ENCODE results near the gene LRRC3.

LRRC3 gene

DNA sequence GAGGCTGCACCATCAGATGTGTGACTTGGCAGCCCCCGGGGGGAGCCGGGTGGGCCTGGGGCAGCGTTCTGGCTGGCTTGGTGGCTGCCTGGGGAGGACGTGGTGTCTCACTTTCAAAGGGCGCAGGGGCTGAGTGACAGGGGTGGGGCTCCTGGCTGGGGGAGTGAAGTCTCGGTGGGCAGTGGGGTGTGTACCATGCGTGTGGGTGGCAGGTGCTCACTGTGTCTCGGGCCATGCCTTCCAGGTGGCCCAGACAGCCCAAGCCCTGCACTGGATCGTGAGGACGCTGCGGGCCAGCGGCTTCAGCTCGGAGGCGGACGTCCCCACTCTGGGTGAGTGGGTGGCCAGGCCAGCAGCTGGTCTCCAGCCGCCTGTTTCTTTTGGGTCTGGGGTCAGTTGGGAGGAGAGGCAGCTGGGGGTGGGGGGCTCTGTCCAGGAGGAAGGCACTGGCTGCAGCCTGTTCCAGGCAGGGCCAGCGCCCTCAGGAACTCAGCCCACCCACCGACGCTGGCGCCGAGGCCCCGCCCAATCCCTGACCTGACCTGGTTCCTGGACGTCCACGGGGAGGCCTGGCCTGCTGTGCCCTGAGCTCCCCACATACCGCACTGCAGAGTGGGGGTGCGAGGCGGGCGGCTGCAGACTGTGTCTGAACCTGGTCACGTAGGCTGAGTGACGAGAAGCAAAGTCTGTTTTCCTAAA, 30.6 kb upstream of the LRRC3 start:
- TF ChIP-seq, protein P1, sequence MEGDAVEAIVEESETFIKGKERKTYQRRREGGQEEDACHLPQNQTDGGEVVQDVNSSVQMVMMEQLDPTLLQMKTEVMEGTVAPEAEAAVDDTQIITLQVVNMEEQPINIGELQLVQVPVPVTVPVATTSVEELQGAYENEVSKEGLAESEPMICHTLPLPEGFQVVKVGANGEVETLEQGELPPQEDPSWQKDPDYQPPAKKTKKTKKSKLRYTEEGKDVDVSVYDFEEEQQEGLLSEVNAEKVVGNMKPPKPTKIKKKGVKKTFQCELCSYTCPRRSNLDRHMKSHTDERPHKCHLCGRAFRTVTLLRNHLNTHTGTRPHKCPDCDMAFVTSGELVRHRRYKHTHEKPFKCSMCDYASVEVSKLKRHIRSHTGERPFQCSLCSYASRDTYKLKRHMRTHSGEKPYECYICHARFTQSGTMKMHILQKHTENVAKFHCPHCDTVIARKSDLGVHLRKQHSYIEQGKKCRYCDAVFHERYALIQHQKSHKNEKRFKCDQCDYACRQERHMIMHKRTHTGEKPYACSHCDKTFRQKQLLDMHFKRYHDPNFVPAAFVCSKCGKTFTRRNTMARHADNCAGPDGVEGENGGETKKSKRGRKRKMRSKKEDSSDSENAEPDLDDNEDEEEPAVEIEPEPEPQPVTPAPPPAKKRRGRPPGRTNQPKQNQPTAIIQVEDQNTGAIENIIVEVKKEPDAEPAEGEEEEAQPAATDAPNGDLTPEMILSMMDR (IDR thresholded peaks at IDR 0.05; ENCODE audit: borderline replicate concordance, control extremely low read depth, extremely low read depth, insufficient read depth, missing control alignments) = no peak
- in situ Hi-C loops (cut with MboI; ENCODE audit: low sequenced_read_pairs, unreplicated experiment) = no loop called here
- DNase-seq (ENCODE audit: low spot score) = no peak

DNA sequence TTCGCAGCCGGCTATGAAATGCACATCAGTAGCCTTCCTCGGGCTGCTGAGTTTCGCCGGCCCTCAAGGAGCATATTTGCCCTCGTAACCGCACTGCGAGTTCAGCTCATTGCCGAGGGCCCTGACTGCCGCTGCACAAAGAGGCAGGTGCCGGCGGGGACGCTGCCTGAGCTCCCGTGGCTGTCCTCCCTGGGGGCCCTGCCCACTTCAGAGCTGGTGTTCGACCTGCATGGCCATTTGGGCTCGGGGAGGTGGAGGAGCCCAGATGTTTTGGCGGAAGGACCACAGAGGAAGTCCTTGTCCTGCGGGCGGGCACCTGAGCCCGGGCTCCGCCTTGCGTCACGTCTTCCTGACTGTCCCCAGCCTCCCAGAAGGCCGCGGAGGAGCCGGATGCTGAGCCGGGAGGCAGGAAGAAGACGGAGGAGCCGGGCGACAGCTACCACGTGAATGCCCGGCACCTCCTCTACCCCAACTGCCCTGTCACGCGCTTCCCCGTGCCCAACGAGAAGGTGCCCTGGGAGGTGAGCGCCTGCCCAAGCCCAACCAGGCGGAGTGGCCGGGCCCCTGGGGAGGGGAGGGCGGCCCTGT, 29.9 kb upstream of the LRRC3 start:
- in situ Hi-C loops (cut with MboI; ENCODE audit: low sequenced_read_pairs, unreplicated experiment) = no loop called here
- TF ChIP-seq, protein P1 (IDR thresholded peaks at IDR 0.05; ENCODE audit: borderline replicate concordance, control extremely low read depth, extremely low read depth, insufficient read depth, missing control alignments) = no peak
- DNase-seq (ENCODE audit: low spot score) = no peak

DNA sequence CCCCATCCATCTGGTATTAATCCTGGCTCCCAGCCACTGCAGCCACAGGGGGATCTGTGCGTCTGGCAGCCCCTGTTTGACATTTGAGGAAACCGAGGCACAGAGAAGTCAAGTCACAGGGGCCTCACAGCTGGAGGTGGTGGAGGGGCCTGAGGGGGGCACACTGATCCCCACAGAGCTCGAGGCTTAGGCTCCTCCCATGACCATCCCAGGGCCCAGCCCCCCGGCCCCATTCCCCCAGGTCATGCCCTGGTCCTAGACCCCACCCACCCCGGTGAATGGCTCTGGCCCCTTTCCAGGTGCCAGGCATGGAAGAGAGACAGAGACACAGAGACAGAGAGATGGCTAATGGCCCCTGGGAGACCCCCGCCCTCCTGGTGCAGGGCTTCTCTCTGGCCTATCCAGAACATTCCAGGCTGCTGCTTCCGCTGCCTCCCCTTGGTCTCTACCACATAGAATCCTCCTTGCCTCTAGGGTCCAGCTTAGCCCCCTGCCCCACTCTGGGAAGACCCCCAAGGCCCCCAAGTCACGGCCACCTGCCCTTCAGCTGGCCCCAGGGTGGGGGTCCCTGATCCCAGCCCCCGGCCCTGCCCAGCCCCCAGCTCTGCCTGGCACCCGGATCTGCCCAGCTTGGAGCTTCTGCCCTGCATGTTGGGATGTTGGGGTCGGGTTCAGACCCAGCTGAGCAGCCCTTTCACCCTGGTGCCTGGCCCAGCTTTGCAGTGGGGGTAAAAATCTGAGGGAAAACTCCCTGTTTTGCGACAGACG, 29.2 kb upstream of the LRRC3 start:
- TF ChIP-seq, protein P1 (IDR thresholded peaks at IDR 0.05; ENCODE audit: borderline replicate concordance, control extremely low read depth, extremely low read depth, insufficient read depth, missing control alignments) = no peak
- in situ Hi-C loops (cut with MboI; ENCODE audit: low sequenced_read_pairs, unreplicated experiment) = no loop called here
- no peak for DNase-seq (ENCODE audit: low spot score)

DNA sequence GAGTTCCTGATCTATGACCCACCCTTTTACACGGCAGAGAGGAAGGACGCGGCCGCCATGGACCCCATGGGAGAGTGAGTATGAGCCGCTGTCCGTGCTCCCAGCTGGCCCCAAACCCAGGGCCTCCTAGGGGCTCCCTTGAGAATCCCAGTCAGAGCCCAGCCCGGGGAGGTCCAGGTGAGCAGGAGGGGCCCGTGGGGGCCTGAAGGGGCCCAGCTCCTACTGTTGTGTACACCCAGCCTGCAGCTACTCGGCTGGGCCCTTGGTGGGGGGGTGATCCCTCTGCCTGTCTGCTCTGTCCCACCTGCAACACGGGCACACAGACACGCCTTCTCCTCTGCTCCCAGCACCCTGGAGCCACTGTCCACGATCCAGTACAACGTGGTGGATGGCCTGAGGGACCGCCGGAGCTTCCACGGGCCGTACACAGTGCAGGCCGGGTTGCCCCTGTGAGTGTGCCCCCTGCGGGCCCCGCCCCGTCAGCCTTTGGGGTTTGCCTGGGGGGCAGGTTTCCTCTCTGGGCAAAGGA, 28.6 kb upstream of the LRRC3 start:
- TF ChIP-seq, protein P1 (IDR thresholded peaks at IDR 0.05; ENCODE audit: borderline replicate concordance, control extremely low read depth, extremely low read depth, insufficient read depth, missing control alignments) = no peak
- in situ Hi-C loops (cut with MboI; ENCODE audit: low sequenced_read_pairs, unreplicated experiment) = no loop called here
- no peak for DNase-seq (ENCODE audit: low spot score)

DNA sequence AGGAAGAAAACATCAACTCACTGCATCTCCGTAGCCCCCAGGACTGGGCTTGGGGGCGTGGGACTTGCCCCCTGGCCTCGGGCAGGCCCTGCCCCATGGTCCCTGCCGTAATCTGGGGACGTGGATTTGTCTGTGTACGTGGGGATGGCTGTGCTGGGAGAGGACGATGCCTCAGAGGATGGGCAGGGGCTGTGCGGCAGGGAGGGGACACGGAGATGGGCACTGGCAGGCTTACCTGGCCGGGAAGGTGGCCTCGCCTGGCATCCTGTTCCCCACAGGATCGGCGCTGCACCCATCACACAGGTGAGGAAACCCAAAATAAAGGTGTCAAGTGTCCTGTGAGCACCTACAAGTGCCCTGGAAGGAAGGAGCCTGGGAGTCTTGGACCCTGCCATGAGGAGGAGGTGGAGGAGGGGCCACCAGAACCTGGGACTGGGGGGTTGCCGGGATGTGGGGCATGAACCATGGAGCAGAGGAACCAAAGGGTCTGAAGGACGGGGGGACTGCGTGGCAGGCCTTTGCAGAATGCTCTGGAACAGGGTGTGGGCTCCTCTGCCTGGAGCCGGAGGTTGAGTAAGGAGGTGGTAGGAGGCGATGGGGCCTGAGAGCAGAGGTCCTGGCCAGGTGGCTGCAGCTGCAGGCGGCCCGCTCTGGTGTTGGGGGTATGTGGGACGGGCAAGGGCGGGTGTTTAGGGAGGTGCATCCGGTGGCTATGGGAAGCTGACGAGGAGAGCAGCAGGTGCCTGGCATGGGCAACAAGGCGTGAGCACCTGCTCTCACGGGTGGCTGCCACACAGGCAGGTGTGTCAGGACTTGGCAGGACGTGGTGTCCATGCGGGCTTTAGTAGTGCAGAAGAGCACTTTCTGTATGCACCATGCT, 27.8 kb upstream of the LRRC3 start:
- in situ Hi-C loops (cut with MboI; ENCODE audit: low sequenced_read_pairs, unreplicated experiment) = no loop called here
- TF ChIP-seq, protein P1 (IDR thresholded peaks at IDR 0.05; ENCODE audit: borderline replicate concordance, control extremely low read depth, extremely low read depth, insufficient read depth, missing control alignments) = no peak
- no peak for DNase-seq (ENCODE audit: low spot score)

Measured in GM13976 (cell line).